GM12873 (cell line): Measurements from ENCODE around the gene DUS4L.

Source experiments
- CTCF ChIP-seq: IDR thresholded peaks from 2 replicates; pipeline ENCODE4 v1.5.1; 2012; ENCODE audit warnings: low read depth, mild to moderate bottlenecking, moderate library complexity, low read length, control low read depth; ENCODE audit not compliant: insufficient read depth; ENCODE audit errors: missing control alignments

The DUS4L gene

DNA sequence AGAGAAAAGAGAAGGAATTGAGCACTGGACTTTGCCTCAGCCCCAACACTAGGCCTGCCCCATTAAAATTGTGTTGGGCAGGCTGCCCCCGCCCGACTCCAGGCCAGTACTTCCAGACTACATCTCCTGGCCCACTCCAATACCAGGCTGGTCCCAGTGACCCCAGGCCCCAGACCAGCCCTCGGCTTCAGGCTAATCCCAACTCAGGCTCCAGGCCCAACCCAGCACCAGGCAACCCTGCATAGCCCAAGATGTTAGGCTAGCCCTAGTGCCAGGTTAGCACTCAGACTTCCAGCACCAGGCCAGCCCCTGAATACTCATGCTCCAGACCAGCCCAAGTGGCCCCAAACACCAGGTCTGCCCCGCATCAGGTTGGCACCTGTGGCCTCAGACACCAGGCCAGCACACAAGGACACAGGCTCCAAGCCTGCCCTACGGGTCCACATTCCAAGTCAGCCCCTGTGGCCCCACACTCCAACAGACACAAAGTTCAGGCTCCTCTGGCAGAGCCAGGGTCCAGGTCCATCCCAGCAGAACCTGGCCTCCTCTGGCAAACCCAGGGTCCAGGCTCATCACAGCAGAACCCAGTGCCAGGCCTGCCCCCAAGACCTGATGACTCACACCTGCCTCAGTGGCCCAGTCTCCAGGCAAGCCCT is 20.3 kb upstream of the DUS4L start:
- no peak for TF ChIP-seq CTCF

DNA sequence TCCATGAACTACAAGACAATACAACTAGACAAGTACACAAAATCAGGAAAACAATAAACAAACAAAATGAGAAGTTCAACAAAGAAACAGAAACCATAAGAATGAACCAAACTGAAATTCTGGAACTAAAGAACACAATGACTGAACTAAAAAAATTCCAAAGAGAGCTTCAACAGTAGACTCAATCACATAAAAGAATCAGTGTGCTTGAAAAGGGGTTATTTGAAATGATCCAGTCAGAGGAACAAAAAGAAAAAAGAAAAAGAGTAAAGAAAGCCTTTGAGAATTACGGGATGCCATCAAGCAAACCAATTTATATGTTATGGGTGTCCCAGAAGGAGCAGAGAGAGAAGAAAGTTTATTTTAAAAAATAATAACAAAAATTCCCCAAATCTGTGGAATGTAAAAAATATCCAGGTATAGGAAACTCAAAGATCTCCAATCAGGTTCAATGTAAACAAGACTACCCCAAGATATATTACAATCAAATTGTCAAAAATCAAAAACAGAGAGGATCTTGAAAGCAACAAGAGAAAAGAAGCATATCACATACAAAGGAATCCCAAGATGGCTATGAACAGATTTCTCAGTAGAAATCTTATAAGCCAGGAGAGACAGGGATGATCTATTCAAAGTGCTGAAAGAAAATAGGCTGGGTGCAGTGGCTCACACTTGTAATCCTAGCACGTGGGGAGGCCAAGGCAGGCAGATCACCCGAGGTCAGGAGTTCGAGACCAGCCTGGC is 18.8 kb upstream of the DUS4L start:
- TF ChIP-seq CTCF: no peak

DNA sequence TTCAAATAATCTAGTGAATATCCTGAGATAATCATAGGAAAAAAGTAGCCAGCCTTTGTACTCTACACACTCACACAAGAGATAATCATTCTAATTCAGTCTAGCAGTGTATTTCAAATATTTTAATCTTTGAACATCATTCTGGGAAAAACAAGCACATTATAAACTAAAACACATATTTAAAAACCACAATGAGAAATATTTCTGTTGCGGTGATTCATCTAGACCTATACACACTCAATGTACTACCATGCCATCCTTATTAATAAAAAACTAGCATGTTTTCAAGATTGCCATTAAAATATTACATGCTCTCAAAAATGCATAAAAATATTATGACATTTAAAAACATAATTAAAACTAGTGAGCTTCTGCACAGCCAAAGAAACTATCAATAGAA is 11.8 kb upstream of the DUS4L start:
- no peak for TF ChIP-seq CTCF

DNA sequence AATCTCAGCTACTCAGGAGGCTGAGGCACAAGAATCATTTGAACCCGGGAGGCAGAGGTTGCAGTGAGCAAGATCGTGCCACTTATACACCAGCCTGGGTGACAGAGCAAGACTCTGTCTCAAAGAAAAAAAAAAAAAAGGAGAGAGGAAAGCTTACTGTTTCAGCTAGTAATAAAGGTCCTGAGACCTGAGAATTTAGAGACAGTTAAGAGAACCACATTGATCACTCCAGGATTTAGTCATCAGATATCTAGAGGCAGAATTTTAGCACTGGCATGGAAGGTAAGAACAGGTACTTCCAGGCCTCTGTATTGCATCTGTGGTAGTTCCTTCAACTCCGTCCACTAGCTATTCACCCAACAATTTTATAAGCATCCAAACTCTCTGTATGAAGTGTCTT is 7.9 kb upstream of the DUS4L start:
- TF ChIP-seq CTCF: no peak

- no peak for TF ChIP-seq CTCF
Observed at GRCh38 chr7:107559864-107560263, 3.9 kb upstream of the DUS4L start.

DNA sequence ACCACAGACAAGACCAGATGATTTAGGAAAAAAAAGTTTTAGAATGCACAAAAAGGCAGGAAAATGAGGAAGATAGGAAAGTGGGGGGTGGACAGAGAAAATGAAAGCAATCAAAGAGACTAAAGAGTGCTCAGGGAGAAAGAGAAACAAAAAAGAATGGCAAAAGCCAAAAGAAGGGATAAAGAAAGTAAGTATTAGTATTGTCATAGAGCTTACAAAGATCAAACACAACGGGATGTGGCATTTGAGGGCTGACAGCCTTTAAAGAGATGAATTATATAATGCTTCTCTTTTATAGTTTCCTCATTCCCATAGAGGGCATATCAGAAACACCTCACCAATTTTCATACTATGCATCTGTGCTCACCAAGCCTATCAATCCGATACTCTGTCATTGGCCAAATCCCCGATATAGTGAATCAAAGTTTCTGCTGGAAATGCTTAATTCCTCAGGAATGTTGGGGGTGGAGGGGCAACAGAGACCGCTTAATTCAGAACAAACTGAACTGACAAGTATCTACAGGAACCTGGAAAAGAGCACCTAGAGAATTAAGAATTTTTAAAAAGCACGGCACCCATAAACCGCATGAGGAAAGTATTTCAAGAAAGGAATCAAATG is 2.8 kb upstream of the DUS4L start:
- TF ChIP-seq CTCF: no peak

DNA sequence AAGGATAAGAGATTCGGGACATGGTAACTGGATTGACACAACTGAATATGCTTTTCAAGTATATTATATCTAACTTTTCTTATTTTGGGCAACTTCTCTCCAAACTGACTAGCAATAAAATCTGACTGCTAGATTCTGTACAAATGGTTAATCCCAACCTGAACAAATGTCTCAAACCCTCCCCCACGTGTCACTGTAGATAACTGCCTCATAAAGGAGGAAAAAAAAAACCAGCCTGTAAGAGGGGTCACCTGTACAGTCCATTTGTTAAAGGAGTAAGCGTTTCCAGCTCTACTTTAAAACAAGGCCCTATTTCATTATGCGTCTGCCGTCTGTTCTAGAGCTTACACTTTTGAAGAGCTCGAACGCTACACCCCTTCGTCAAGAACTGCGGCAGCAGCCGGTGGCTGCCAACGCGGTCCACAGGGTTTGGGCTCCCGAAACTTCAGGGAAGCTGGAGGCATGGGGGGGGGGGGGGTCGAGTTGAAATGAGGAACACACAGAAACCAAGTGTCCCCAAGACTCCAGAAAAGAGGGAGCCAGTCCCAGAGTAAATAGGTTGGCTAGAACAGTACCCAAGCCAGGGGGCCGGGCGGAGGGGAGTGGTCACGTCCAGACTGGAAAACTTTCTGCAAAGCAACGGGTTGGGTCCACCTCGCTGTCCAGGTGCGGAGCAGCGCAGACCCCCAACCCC is 543 bp upstream of the DUS4L start:
- TF ChIP-seq CTCF: no peak
